ENCODE results near the gene NACC2.

NACC2 gene

GRCh38 chr9:136099542-136099941 lies 4.5 kb upstream of the NACC2 start:
- TF ChIP-seq CTCF (IDR thresholded peaks at IDR 0.05; ENCODE audit: borderline replicate concordance, control extremely low read depth, extremely low read depth, insufficient read depth, missing control alignments): no peak
- in situ Hi-C loops (cut with MboI; ENCODE audit: low sequenced_read_pairs, unreplicated experiment): no loop called here
- no peak for DNase-seq (ENCODE audit: low spot score)

GRCh38 chr9:136098844-136099243 lies 3.8 kb upstream of the NACC2 start:
- in situ Hi-C loops (cut with MboI; ENCODE audit: low sequenced_read_pairs, unreplicated experiment): no loop called here
- TF ChIP-seq CTCF (IDR thresholded peaks at IDR 0.05; ENCODE audit: borderline replicate concordance, control extremely low read depth, extremely low read depth, insufficient read depth, missing control alignments): no peak
- DNase-seq (ENCODE audit: low spot score): no peak

GRCh38 chr9:136098210-136098609 lies 3.1 kb upstream of the NACC2 start:
- in situ Hi-C loops (cut with MboI; ENCODE audit: low sequenced_read_pairs, unreplicated experiment): no loop called here
- no peak for TF ChIP-seq CTCF (IDR thresholded peaks at IDR 0.05; ENCODE audit: borderline replicate concordance, control extremely low read depth, extremely low read depth, insufficient read depth, missing control alignments)
- no peak for DNase-seq (ENCODE audit: low spot score)

GRCh38 chr9:136096505-136097001 lies 1.5 kb upstream of the NACC2 start:
- in situ Hi-C loops (cut with MboI; ENCODE audit: low sequenced_read_pairs, unreplicated experiment): no loop called here
- DNase-seq (ENCODE audit: low spot score): no peak
- no peak for TF ChIP-seq CTCF (IDR thresholded peaks at IDR 0.05; ENCODE audit: borderline replicate concordance, control extremely low read depth, extremely low read depth, insufficient read depth, missing control alignments)

- no peak for TF ChIP-seq CTCF (IDR thresholded peaks at IDR 0.05; ENCODE audit: borderline replicate concordance, control extremely low read depth, extremely low read depth, insufficient read depth, missing control alignments)
- in situ Hi-C loops (cut with MboI; ENCODE audit: low sequenced_read_pairs, unreplicated experiment): no loop called here
- DNase-seq (ENCODE audit: low spot score): no peak
Measured at GRCh38 chr9:136093995-136094881, 851 bp downstream of the NACC2 start.

GRCh38 chr9:136093346-136093986 lies 1.6 kb downstream of the NACC2 start:
- in situ Hi-C loops (cut with MboI; ENCODE audit: low sequenced_read_pairs, unreplicated experiment): no loop called here
- no peak for TF ChIP-seq CTCF (IDR thresholded peaks at IDR 0.05; ENCODE audit: borderline replicate concordance, control extremely low read depth, extremely low read depth, insufficient read depth, missing control alignments)
- no peak for DNase-seq (ENCODE audit: low spot score)
